ENCODE measurements around the gene RAB17.
"Not testable (repeated sequence)": the region's sequence is repeated elsewhere in the genome, so short reads cannot be mapped to it uniquely, and the experiment has no call there.

The RAB17 gene

GRCh38 chr2:237624565-237624964, 34.0 kb upstream of the RAB17 start:
- no peak for DNase-seq

- DNase-seq = no peak
These were observed 33.2 kb upstream of the RAB17 start for GRCh38 chr2:237623428-237624403.

GRCh38 chr2:237618449-237618848, 27.9 kb upstream of the RAB17 start:
- no peak for DNase-seq

GRCh38 chr2:237617587-237617982, 27.1 kb upstream of the RAB17 start:
- DNase-seq = no peak

GRCh38 chr2:237616734-237617586, 26.4 kb upstream of the RAB17 start:
- no peak for DNase-seq

- DNase-seq = no peak
These were observed 25.8 kb upstream of the RAB17 start for GRCh38 chr2:237616373-237616733.

GRCh38 chr2:237615631-237616249, 25.2 kb upstream of the RAB17 start:
- DNase-seq = no peak

- no peak for DNase-seq
These were observed 23.7 kb upstream of the RAB17 start for GRCh38 chr2:237614151-237614720.

- DNase-seq = no peak
These were observed 23.1 kb upstream of the RAB17 start for GRCh38 chr2:237613679-237614078.

GRCh38 chr2:237612527-237613357, 22.2 kb upstream of the RAB17 start:
- no peak for DNase-seq

- not testable (repeated sequence) for DNase-seq
These were observed 16.0 kb upstream of the RAB17 start for GRCh38 chr2:237606522-237606921.

- peak; percentile 26 for DNase-seq
These were observed 14.4 kb upstream of the RAB17 start for GRCh38 chr2:237604960-237605359.

- no peak for DNase-seq
These were observed 13.9 kb upstream of the RAB17 start for GRCh38 chr2:237604391-237604790.

GRCh38 chr2:237603718-237604362, 13.3 kb upstream of the RAB17 start:
- no peak for DNase-seq

- no peak for DNase-seq
These were observed 12.6 kb upstream of the RAB17 start for GRCh38 chr2:237603049-237603717.

- no peak for DNase-seq
These were observed 11.9 kb upstream of the RAB17 start for GRCh38 chr2:237602409-237602808.

- no peak for DNase-seq
These were observed 11.1 kb upstream of the RAB17 start for GRCh38 chr2:237601453-237602116.

GRCh38 chr2:237600205-237600846, 9.8 kb upstream of the RAB17 start:
- DNase-seq = no peak

- no peak for DNase-seq
These were observed 9.1 kb upstream of the RAB17 start for GRCh38 chr2:237599465-237600110.
